Brain microvascular endothelial cell (primary cell): ENCODE results near the gene CD8B2.
"Not testable (repeated sequence)": the region's sequence is repeated elsewhere in the genome, so short reads cannot be mapped to it uniquely, and the experiment has no call there.

Experiments
- DNase-seq: peaks from one replicate; pipeline ENCODE4 v3.0.0-alpha.2; 2020
- H3K27ac ChIP-seq: fragments of 250-450 bp; sonication (Bioruptor Pico); 2 replicates; pipeline ENCODE4 v1.5.1; 2020; ENCODE audit warnings: mild to moderate bottlenecking, moderate library complexity
- H3K27me3 ChIP-seq: fragments of 250-450 bp; sonication (Bioruptor Pico); replicated peaks from 2 replicates; pipeline ENCODE4 v1.5.1; 2020; ENCODE audit warnings: mild to moderate bottlenecking
- H3K36me3 ChIP-seq: fragments of 250-450 bp; sonication (Bioruptor Pico); replicated peaks from 2 replicates; pipeline ENCODE4 v1.5.1; 2020; ENCODE audit warnings: mild to moderate bottlenecking
- H3K4me3 ChIP-seq: 2 replicates; pipeline ENCODE4 v1.5.1; 2011; ENCODE audit warnings: low read depth, mild to moderate bottlenecking, control low read depth, low read length, moderate library complexity
- in situ Hi-C: cut with HindIII; loops from 2 replicates; pipeline ENCODE4 v1.10.0; 2017; ENCODE audit warnings: low sequenced_read_pairs, low pct_ligation_motif_present

The CD8B2 gene

DNA sequence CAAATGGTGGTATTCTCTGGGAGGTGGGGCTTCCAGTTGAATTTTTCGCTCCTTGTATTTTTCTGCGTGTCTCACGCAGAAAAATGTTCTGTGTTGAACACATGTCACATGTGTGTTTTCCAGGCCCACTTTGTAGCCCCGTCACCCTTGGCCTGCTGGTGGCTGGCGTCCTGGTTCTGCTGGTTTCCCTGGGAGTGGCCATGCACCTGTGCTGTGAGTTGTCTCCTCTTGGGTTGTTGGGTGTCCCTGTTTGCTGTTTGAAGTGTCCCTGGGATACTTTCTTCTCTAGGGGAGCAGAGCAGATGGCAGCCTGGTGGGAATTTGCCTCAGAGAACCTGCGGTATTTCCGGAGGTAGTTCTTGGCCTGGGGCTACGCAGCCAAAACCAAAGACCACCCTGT lies 15.2 kb downstream of the CD8B2 start:
- H3K4me3 ChIP-seq, H3K27me3 ChIP-seq, DNase-seq, H3K27ac ChIP-seq, H3K36me3 ChIP-seq, in situ Hi-C loops: not testable (repeated sequence)

DNA sequence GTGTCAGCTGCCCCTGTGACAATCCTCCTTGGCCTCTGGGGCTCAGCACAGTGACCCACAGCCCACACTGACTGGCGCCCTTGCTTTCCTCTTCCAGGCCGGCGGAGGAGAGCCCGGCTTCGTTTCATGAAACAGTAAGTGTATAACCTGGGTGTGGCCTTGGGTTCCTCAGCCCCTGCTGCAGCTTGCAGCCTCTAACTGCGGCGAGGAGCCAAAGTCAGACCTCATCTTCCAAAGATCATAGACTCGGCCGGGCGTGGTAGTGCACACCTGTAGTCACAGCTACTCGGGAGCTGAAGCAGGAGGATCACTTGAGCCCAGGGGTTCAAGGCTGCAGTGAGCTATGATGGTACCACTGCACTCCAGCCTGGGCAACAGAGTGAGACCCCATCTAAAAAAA lies 17.0 kb downstream of the CD8B2 start:
- DNase-seq, H3K27ac ChIP-seq, H3K36me3 ChIP-seq, H3K27me3 ChIP-seq, in situ Hi-C loops, H3K4me3 ChIP-seq: not testable (repeated sequence)

DNA sequence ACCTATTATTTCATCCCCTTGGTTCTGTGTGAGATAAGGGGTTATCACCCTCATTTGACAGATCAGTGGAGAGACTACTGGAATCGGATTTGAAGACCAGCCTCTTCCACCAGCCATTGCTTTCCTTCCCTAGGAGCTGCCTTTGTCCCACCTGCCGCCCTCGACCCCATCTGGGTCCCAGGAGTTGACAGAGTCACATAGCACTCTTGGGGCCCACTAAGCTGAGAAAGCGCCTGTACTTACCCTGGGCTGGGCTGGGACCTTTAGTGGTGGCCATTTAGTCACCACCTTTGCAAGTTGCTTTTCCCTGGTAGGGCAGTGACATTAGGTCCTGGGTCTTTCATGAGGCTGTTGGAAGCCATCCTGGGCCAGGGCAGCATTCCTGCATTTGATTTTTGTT lies 17.6 kb downstream of the CD8B2 start:
- DNase-seq, H3K36me3 ChIP-seq, H3K27me3 ChIP-seq, in situ Hi-C loops, H3K27ac ChIP-seq, H3K4me3 ChIP-seq: not testable (repeated sequence)

DNA sequence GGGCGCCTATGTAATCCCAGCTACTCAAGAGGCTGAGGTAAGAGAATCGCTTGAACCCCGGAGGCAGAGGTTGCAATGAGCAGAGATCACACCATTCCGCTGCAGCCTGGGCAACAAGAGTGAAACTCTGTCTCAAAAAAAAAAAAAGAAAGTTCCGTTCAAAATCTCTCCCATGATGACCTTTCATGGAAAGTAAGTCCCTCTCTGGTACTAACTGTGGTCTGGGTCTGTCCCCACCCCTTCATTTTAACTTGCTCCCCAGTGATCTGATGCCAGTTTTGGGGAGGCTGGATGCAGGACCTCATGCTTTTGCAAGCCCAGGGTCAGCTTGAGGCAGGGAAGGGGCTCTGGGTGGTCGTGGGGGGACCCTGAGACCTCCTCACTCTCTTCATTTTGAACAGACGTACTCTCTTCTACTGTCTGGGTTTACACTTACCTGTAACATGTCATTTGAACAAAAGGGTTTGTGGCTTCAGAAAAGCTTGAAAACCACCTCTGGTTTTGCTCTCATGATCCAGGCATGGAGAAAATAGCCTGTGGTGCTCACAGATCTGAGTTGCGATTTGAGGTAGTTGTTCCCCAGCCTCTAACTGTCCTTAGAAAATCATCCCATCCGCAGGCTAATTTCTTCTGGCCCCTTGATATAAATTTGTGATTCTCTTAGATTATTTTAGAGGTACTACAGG lies 19.0 kb downstream of the CD8B2 start:
- H3K36me3 ChIP-seq, H3K27ac ChIP-seq, H3K27me3 ChIP-seq, DNase-seq, H3K4me3 ChIP-seq, in situ Hi-C loops: not testable (repeated sequence)

DNA sequence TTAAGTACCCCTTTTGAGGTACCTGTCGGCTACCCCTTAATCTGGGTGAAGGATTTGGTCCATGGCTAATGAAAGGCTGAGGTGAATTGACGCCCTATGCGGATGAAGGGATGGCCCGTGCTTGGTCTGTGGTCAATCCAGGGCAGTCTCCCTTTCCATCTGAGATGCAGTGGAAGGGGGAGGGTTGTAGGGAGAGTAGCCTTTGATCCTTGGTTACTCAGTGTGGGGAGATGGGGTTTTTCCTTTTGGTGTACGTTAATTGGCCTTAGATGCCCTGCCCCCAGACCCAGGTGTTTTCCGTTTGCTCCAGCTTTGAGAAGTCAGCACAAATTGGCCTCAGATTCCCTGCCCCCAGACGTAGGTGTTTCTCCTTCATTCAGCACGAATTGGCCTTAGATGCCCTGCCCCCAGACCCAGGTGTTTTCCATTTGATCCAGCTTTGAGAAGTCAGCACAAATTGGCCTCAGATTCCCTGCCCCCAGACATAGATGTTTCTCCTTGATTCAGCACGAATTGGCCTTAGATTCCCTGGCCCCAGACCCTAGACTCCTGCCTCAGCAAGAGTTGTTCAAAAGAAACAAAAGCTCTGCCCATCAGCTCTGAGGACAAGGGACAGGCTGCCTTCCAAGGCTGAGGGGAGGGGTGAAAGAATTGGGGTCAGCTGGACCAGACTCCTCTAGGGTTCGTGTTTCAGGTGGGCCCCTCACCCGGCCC lies 21.7 kb downstream of the CD8B2 start:
- H3K27me3 ChIP-seq, H3K36me3 ChIP-seq, H3K27ac ChIP-seq, in situ Hi-C loops, H3K4me3 ChIP-seq, DNase-seq: not testable (repeated sequence)

DNA sequence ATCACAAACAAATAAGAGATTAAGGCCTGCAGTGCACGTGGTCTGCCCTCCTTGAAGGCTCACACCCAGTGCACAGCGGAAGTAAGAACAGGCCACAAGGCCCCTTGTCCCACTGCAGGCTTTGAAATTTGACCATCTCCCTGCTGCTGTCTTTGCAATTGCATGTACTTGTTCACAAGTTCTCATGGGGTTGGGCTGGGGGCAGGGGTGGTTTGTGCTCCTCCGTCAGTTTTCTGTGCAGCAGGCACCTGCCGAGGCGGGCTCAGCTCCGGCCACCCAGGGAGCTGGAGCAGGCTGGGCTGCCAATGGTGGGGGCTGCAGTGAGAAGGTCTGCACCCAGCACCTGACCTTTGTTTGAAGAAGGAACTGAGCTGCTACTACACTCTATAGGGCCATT lies 22.2 kb downstream of the CD8B2 start:
- H3K27me3 ChIP-seq, DNase-seq, H3K4me3 ChIP-seq, H3K27ac ChIP-seq, in situ Hi-C loops, H3K36me3 ChIP-seq: not testable (repeated sequence)

DNA sequence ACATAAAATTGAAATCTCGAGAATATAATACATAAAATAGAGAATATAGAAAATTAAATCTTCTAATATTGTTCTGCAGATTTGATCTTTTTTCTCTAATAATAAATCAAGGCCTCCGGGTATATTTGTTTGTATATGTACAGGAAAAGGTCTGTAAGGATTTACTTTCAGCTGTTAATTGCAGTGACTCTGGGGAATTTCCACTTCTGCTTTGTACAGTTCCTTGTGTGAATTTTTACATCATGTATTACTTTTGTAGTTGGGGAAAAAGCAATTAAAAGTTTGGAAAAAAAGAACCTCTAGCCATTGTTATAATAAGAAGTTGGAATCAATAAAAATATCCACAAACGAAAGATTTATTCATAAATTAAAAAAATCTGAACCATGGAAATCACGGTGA lies 23.6 kb downstream of the CD8B2 start:
- H3K27ac ChIP-seq, H3K27me3 ChIP-seq, H3K36me3 ChIP-seq, DNase-seq, H3K4me3 ChIP-seq, in situ Hi-C loops: not testable (repeated sequence)

DNA sequence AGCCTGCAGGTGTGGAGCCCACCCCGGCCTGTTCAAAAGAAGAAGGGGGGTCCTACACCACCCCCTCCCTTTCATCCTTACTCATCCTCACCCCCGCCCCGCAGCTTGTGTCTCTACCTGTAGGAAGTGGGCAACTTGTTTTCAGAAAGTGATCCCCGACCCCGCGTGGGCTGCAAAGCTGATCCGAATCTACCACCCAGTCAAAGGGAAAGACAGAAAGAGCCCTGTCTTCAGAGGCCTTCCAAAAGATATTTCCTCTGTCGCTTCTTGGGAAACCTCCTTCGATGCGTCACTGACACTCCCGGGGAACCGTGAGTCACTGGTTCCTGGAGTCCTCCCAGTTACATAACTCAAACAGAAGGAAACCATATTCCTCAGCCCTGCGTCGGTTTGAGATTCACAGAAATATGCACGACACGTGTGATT lies 24.3 kb downstream of the CD8B2 start:
- peak; percentile 91 for DNase-seq
- in situ Hi-C loops, H3K27me3 ChIP-seq, H3K4me3 ChIP-seq, H3K27ac ChIP-seq, H3K36me3 ChIP-seq: not testable (repeated sequence)

DNA sequence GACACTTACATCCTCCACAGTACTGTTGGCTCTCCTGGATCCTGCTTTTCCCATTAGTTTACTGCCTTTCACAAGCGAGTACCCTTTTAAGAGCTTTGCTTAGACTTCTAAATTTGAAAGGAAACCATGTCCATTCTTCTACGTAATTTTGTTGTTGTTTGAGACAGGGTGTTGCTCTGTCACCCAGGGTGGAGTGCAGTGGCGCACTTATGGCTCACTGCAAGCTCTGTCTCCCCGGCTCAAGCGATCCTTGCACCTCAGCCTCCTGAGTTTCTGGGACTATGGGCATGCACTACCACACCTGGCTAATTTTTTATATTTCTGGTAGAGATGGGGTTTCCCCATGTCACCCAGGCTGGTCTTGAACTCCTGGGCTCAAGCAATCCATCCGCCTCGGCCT lies 24.8 kb downstream of the CD8B2 start:
- H3K36me3 ChIP-seq, H3K27ac ChIP-seq, DNase-seq, in situ Hi-C loops, H3K27me3 ChIP-seq, H3K4me3 ChIP-seq: not testable (repeated sequence)

DNA sequence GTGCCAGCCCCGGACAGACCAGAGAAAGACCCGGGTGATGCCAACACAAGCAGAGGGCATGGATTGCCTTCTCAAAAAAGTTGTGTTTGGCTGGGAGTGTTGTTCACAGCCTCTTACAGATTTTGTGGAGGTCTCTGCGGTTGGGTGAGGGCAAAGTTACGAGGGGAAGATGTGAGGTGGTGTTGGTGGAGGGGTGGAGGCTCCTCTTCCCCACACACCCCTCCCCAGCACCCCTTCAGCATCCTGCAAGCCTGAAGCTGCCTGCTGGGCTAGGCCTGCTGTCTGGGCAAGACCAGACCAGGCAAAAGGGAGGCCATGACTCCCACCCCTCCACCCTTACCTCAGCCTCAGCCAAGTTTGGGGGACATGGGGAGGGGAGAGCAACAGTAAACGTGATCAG lies 26.2 kb downstream of the CD8B2 start:
- H3K27me3 ChIP-seq, H3K36me3 ChIP-seq, in situ Hi-C loops, H3K27ac ChIP-seq, DNase-seq, H3K4me3 ChIP-seq: not testable (repeated sequence)

DNA sequence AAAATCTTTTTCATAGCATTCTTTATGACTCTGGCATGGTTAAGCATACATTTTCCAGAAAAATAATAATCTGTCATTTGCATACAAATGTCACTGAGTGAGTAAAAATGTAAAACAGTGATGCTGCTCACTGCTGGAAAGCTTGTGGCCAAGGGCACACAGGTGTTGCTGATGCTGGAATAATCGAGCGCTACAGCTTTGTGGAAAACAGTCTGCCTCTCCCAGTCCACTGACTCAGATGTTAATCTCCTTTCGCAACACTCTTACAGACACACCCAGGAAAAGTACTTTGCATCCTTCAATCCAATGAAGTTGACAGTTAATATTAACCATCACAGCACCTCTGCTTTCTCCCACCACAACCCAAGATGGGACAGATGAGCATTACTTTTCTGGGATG lies 27.7 kb downstream of the CD8B2 start:
- H3K27me3 ChIP-seq, DNase-seq, H3K27ac ChIP-seq, H3K4me3 ChIP-seq, H3K36me3 ChIP-seq, in situ Hi-C loops: not testable (repeated sequence)
